ENCODE results near the gene SPINK7.
A peak's percentile ranks its signal among the peaks of the same experiment; 100 is the strongest.

The SPINK7 gene

GRCh38 chr5:148352696-148353095, 40.5 kb downstream of the SPINK7 start:
- no peak overlapping the region for H3K27ac ChIP-seq
- TF ChIP-seq ZFX (IDR thresholded peaks at IDR 0.05) = no peak
- no peak for TF ChIP-seq CTCF (conservative IDR thresholded peaks at IDR 0.05)

- no peak overlapping the region for H3K27ac ChIP-seq
- TF ChIP-seq ZFX (IDR thresholded peaks at IDR 0.05) (no peak), CTCF (conservative IDR thresholded peaks at IDR 0.05) (peak; percentile 12)
Observed at GRCh38 chr5:148353634-148354033, 41.4 kb downstream of the SPINK7 start.

GRCh38 chr5:148364343-148364742, 52.1 kb downstream of the SPINK7 start:
- no peak overlapping the region for H3K27ac ChIP-seq
- TF ChIP-seq CTCF (conservative IDR thresholded peaks at IDR 0.05) (no peak), ZFX (IDR thresholded peaks at IDR 0.05) (no peak)
